IMR-90 (cell line): ENCODE data around the gene VEGFA. TPM values are rescaled to one million over a fixed set of nuclear protein-coding genes. Genes with fewer than 3 reads are reported as not detected.

ENCODE experiments used
- ATAC-seq: fragments of 200-7000 bp; cut with Tn5 transposase; 2 replicates; pipeline ENCODE4 v1.9.1; 2020; ENCODE audit warnings: low read depth, mild to moderate bottlenecking, moderate library complexity
- BruUV-seq: library from RNA; stranded (reverse); fragments of 400-500 nt; replicated peaks from 2 replicates; lab custom pipeline; 2021; lab: Mats Ljungman, UMichigan
- CTCF ChIA-PET: fragments of 300-600 bp; formaldehyde crosslinking; extraction: SDS; loops from one replicate; lab custom pipeline; 2021; ENCODE audit warnings: antibody characterized with exemption; lab: Yijun Ruan, JAX
- POLR2A ChIA-PET: fragments of 300-600 bp; sonication (Branson Sonifier 250); formaldehyde crosslinking; loops from one replicate; lab custom pipeline; 2022; ENCODE audit warnings: antibody characterized with exemption; ENCODE audit not compliant: unreplicated experiment; lab: Charles Lee
- DNase-seq: peaks from one replicate; pipeline ENCODE4 v3.0.0; 2013
- H2AFZ ChIP-seq: replicated peaks from 2 replicates; pipeline ENCODE3; 2013; ENCODE audit warnings: low read length, mild to moderate bottlenecking; ENCODE audit not compliant: poor library complexity
- H2AK5ac ChIP-seq: 2 replicates; pipeline ENCODE4 v1.6.1; 2013; ENCODE audit warnings: low read depth, low read length, inconsistent platforms
- H2AK9ac ChIP-seq: replicated peaks from 2 replicates; pipeline ENCODE3; 2013; ENCODE audit warnings: mild to moderate bottlenecking, low read depth, low read length, moderate library complexity; ENCODE audit not compliant: poor library complexity
- H2BK120ac ChIP-seq: 2 replicates; pipeline ENCODE4 v1.6.1; 2013; ENCODE audit warnings: low read depth, low read length, inconsistent platforms
- H2BK15ac ChIP-seq: 3 replicates; pipeline ENCODE4 v1.6.1; 2013; ENCODE audit warnings: low read depth, low read length, inconsistent platforms
- H2BK20ac ChIP-seq: 2 replicates; pipeline ENCODE4 v1.6.1; 2013; ENCODE audit warnings: low read depth, mild to moderate bottlenecking, inconsistent platforms, low read length, moderate library complexity
- H2BK5ac ChIP-seq: 2 replicates; pipeline ENCODE4 v1.6.1; 2013; ENCODE audit warnings: mild to moderate bottlenecking, low read depth, low read length, inconsistent platforms; ENCODE audit not compliant: poor library complexity, severe bottlenecking
- H3K14ac ChIP-seq: replicated peaks from 2 replicates; pipeline ENCODE4 v1.6.1; 2013; ENCODE audit warnings: low read depth, low read length, inconsistent platforms
- H3K18ac ChIP-seq: 2 replicates; pipeline ENCODE4 v1.6.1; 2013; ENCODE audit warnings: low read depth, low read length, control low read depth
- H3K23ac ChIP-seq: 2 replicates; pipeline ENCODE4 v1.6.1; 2013; ENCODE audit warnings: low read depth, low read length, inconsistent platforms
- H3K27ac ChIP-seq: 2 replicates; pipeline ENCODE4 v1.5.1; 2013; ENCODE audit warnings: mild to moderate bottlenecking, control low read depth, low read length; ENCODE audit not compliant: insufficient read depth
- H3K27me3 ChIP-seq: 2 replicates; pipeline ENCODE4 v1.6.1; 2013; ENCODE audit warnings: low read length; ENCODE audit not compliant: control insufficient read depth, insufficient read depth
- H3K36me3 ChIP-seq: 2 replicates; pipeline ENCODE4 v1.6.1; 2013; ENCODE audit warnings: low read length, mixed read lengths; ENCODE audit not compliant: control insufficient read depth, insufficient read depth
- H3K4ac ChIP-seq: 2 replicates; pipeline ENCODE4 v1.6.1; 2013; ENCODE audit warnings: low read depth, low read length, inconsistent platforms
- H3K4me1 ChIP-seq: 2 replicates; pipeline ENCODE4 v1.6.1; 2013; ENCODE audit warnings: low read length, mixed read lengths; ENCODE audit not compliant: control insufficient read depth, insufficient read depth
- H3K4me2 ChIP-seq: 2 replicates; pipeline ENCODE4 v1.6.1; 2013; ENCODE audit warnings: low read depth, mild to moderate bottlenecking, control low read depth, low read length, moderate library complexity
- H3K4me3 ChIP-seq: 2 replicates; pipeline ENCODE4 v1.5.1; 2013; ENCODE audit warnings: low read depth, mild to moderate bottlenecking, control low read depth, low read length, moderate library complexity; ENCODE audit not compliant: insufficient read depth
- H3K56ac ChIP-seq: 2 replicates; pipeline ENCODE4 v1.6.1; 2013; ENCODE audit warnings: low read length, inconsistent platforms; ENCODE audit not compliant: insufficient read depth; ENCODE audit errors: extremely low read depth
- H3K79me1 ChIP-seq, 2 experiments: 2 replicates each; pipeline ENCODE4 v1.6.1; 2013; ENCODE audit warnings: low read length in 2 of 2, inconsistent platforms in 1 of 2, low read depth in 1 of 2
- H3K9ac ChIP-seq: 2 replicates; pipeline ENCODE4 v1.6.1; 2013; ENCODE audit warnings: low read depth, low read length, control low read depth
- H3K9me1 ChIP-seq: 2 replicates; pipeline ENCODE4 v1.6.1; 2013; ENCODE audit warnings: low read length, inconsistent platforms; ENCODE audit not compliant: insufficient read depth
- H3K9me3 ChIP-seq: 2 replicates; pipeline ENCODE4 v1.6.1; 2013; ENCODE audit warnings: low read length; ENCODE audit not compliant: control insufficient read depth, insufficient read depth
- H4K20me1 ChIP-seq: 2 replicates; pipeline ENCODE4 v1.6.1; 2013; ENCODE audit warnings: low read length, inconsistent platforms; ENCODE audit not compliant: insufficient read depth
- H4K5ac ChIP-seq: 2 replicates; pipeline ENCODE4 v1.6.1; 2013; ENCODE audit warnings: mild to moderate bottlenecking, low read depth, low read length, control low read depth
- H4K8ac ChIP-seq, 2 experiments: 2 replicates each; pipeline ENCODE4 v1.6.1; 2013; ENCODE audit warnings: low read depth in 2 of 2, low read length in 2 of 2, control low read depth in 1 of 2, inconsistent platforms in 1 of 2
- H4K91ac ChIP-seq: 2 replicates; pipeline ENCODE4 v1.6.1; 2013; ENCODE audit warnings: low read depth, low read length, inconsistent platforms; ENCODE audit not compliant: insufficient read depth
- CHD1 ChIP-seq: IDR thresholded peaks from 2 replicates; pipeline ENCODE4 v1.6.1; 2012; ENCODE audit warnings: low read depth, low read length, improper control_type of control experiment
- CTCF ChIP-seq: conservative IDR thresholded peaks from 2 replicates; pipeline ENCODE4 v1.5.1; 2012; ENCODE audit warnings: mild to moderate bottlenecking, low read depth, low read length, improper control_type of control experiment
- FOS ChIP-seq: fragments of 150-350 bp; IDR thresholded peaks from 2 replicates; pipeline ENCODE4 v1.6.1; 2016; ENCODE audit warnings: low read depth, low read length
- MAFK ChIP-seq: IDR thresholded peaks from 2 replicates; pipeline ENCODE4 v1.6.1; 2012; ENCODE audit warnings: low read depth, low read length, improper control_type of control experiment
- MAZ ChIP-seq: IDR thresholded peaks from 2 replicates; pipeline ENCODE4 v1.6.1; 2012; ENCODE audit warnings: low read depth, mild to moderate bottlenecking, low read length, improper control_type of control experiment, moderate library complexity, borderline replicate concordance
- NFE2L2 ChIP-seq: fragments of 150-350 bp; IDR thresholded peaks from 2 replicates; pipeline ENCODE4 v1.6.1; 2016; ENCODE audit warnings: low read depth, mild to moderate bottlenecking, low read length
- POLR2A ChIP-seq: IDR thresholded peaks from 2 replicates; pipeline ENCODE4 v1.6.1; 2012; ENCODE audit warnings: mild to moderate bottlenecking, low read depth, low read length
- RAD21 ChIP-seq: IDR thresholded peaks from 2 replicates; pipeline ENCODE4 v1.6.1; 2012; ENCODE audit warnings: low read length, improper control_type of control experiment
- RFX5 ChIP-seq: IDR thresholded peaks from 2 replicates; pipeline ENCODE4 v1.8.0; 2012; ENCODE audit warnings: low read depth, mild to moderate bottlenecking, low read length, moderate library complexity
- SMC3 ChIP-seq: fragments of 150-350 bp; IDR thresholded peaks from 2 replicates; pipeline ENCODE4 v1.6.1; 2016; ENCODE audit warnings: low read depth, mild to moderate bottlenecking, antibody characterized with exemption, low read length, moderate library complexity
- USF2 ChIP-seq: fragments of 150-350 bp; IDR thresholded peaks from 2 replicates; pipeline ENCODE4 v1.6.1; 2017; ENCODE audit warnings: mild to moderate bottlenecking, antibody characterized with exemption, low read length, low read depth
- WGBS, 2 experiments: methylation state at CpG; one replicate each; pipeline versions ENCODE4 v1.1.5 to v1.1.7; 2013; ENCODE audit warnings: missing lambda C conversion rate in 2 of 2; ENCODE audit not compliant: insufficient read length in 1 of 2; ENCODE audit errors: extremely low coverage in 2 of 2; 5-methylcytosine and 5-hydroxymethylcytosine counted together
- dilution Hi-C: fragments of 300-500 bp; cut with HindIII; formaldehyde crosslinking; loops from one replicate; pipeline ENCODE4 v1.14.3; 2018; ENCODE audit warnings: low sequenced_read_pairs; ENCODE audit not compliant: unreplicated experiment
- in situ Hi-C: fragments of 300-500 bp; cut with MboI; formaldehyde crosslinking; loops from 3 replicates; pipeline ENCODE4 v1.14.3; 2019; ENCODE audit warnings: low sequenced_read_pairs, inconsistent platforms, mixed read lengths
- intact Hi-C: fragments of 100-400 bp; cut with micrococcal nuclease; formaldehyde crosslinking; loops from 2 replicates; pipeline ENCODE4 v1.10.0; 2022
- polyA plus RNA-seq, 3 experiments: library from polyadenylated mRNA; depleted of rRNA; stranded (reverse); fragments of >200 nt; gene quantifications; 2 replicates each; pipeline ENCODE4 v1.2.3, GENCODE V29; 2012; ENCODE audit warnings: low replicate concordance in 1 of 3
- total RNA-seq: library from RNA; depleted of rRNA; stranded (reverse); fragments of >200 nt; gene quantifications from 2 replicates; pipeline ENCODE4 v1.2.3, GENCODE V29; 2012
- TF ChIP-seq, protein P1 (sequence below): fragments of 150-350 bp; IDR thresholded peaks from 2 replicates; pipeline ENCODE4 v1.6.1; 2016; ENCODE audit warnings: low read depth, mild to moderate bottlenecking, low read length, moderate library complexity, borderline replicate concordance

The VEGFA gene
- total and polyA plus RNA-seq, 2 of the 4 experiments (the other 2 are of a cell fraction), result 190 to 234 TPM

DNA sequence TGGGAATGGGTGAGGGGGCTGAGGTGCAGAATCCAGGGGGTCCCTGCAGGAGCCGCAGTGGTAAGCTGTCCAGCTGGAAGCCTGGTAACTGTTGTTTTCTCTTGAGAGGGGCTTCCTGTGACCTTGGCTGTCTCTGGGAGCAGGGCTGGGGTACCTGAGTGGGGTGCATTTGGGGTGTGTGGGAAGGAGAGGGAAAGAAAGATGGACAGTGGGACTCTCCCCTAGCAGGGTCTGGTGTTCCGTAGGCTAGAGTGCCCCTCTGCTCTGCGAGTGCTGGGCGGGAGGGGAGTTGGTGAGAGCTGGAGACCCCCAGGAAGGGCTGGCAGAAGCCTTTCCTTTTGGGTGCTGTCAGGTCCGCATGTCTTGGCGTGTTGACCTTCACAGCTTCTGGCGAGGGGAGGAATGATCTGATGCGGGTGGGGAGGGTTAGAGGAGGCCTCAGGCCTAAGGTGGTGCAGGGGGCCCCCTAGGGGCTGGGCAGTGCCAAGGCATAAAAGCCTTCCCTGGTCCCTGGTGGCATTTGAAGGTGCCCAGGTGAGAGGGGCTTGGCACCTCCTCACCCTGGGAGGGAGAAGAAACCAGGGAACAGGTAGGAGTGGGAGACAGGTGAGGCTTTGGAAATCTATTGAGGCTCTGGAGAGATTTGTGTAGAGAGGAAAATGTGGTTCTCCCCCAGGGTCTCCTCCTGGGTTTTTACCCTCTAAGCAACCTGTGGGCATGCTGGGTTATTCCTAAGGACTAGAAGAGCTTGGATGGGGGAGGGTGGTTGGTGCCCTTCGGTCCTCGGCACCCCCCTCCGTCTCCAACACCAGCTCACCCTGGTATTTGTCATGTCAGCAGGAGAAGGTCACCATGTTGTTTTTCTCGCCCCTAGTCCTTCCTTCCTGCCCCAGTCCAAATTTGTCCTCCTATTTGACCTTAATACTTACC, 3.3 kb downstream of the VEGFA start:
- Histone ChIP-seq H2BK20ac (no peak overlapping the region), H3K9me1 (peaks cover 23% of the 10 kb centered on the region), H3K4me2 (peak overlapping the region; percentile 95), H3K36me3 (peaks cover 52% of the 10 kb centered on the region), H3K18ac (peak overlapping the region; percentile 26; the same call in 1 of the 2 replicates), H2AK5ac (peak overlapping the region; percentile 88), H2BK120ac (no peak overlapping the region), H3K27ac (peak overlapping the region; percentile 92), H3K23ac (peak overlapping the region; percentile 84), H2AK9ac (peak overlapping the region; percentile 95), H3K14ac (peak overlapping the region; percentile 91), H2BK15ac (peak overlapping the region; percentile 19; the same call in 1 of the 3 replicates), H4K5ac (no peak overlapping the region), H4K8ac (peak overlapping the region; percentile 46 to 87; a peak in 3 of 4 replicates), H3K4me3 (peak overlapping the region; percentile 94), H3K4me1 (peaks cover 30% of the 10 kb centered on the region), H3K4ac (peak overlapping the region; percentile 98), H4K91ac (peak overlapping the region; percentile 54; the same call in 1 of the 2 replicates), H3K27me3 (no peaks in the 10 kb centered on the region), H3K79me1 (peaks cover 22 to 72% of the 10 kb centered on the region in 2 experiments), H3K9me3 (no peaks in the 10 kb centered on the region), H4K20me1 (peaks cover 86% of the 10 kb centered on the region), H3K9ac (peak overlapping the region; percentile 97), H2BK5ac (peak overlapping the region; percentile 41), H2AFZ (peak overlapping the region; percentile 39), H3K56ac (peak overlapping the region; percentile 55)
- WGBS, 2 experiments, result 7% methylated on average over 5 of the region's 12 CpGs; no CpG with 5 or more reads in 1 of the 2 experiments
- peak; percentile 57 for DNase-seq
- BruUV-seq, result no TSS peak
- ChIA-PET POLR2A (no interaction called here), CTCF (interaction anchor here (0.7 to 1.7 kb wide), 6 partner anchors 44 to 306 kb away, joined by 3 to 5 read pairs (median 3); no protein-coding TSS in a partner anchor)
- intact Hi-C loops (loop anchor here (1.0 to 5.0 kb wide), 4 partner anchors 86 to 177 kb away; partner anchors contain the start of genes GTPBP2 and MRPS18A), in situ Hi-C loops (loop anchor here (5.0 kb wide), 1 partner anchor 299 kb away; no protein-coding TSS in a partner anchor), dilution Hi-C loops (no loop called here)
- no peak for ATAC-seq
- peak; percentile 63 for TF ChIP-seq RAD21
- no peak for TF ChIP-seq NFE2L2
- peak; percentile 60; the same call in 1 of the 2 replicates for TF ChIP-seq MAFK
- TF ChIP-seq CTCF, result peak; percentile 72
- TF ChIP-seq, protein P1, sequence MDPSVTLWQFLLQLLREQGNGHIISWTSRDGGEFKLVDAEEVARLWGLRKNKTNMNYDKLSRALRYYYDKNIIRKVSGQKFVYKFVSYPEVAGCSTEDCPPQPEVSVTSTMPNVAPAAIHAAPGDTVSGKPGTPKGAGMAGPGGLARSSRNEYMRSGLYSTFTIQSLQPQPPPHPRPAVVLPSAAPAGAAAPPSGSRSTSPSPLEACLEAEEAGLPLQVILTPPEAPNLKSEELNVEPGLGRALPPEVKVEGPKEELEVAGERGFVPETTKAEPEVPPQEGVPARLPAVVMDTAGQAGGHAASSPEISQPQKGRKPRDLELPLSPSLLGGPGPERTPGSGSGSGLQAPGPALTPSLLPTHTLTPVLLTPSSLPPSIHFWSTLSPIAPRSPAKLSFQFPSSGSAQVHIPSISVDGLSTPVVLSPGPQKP, result no peak
- TF ChIP-seq POLR2A, result peak; percentile 54
- no peak for TF ChIP-seq FOS
- TF ChIP-seq SMC3, result peak; percentile 47
- no peak for TF ChIP-seq RFX5
- TF ChIP-seq CHD1, result no peak; the same call in none of the 2 replicates
- peak; percentile 57; the same call in 1 of the 2 replicates for TF ChIP-seq MAZ
- no peak for TF ChIP-seq USF2
